K562 (cell line): ENCODE measurements around the gene PDLIM7. TPM values are rescaled to one million over a fixed set of nuclear protein-coding genes. Genes with fewer than 3 reads are reported as not detected.

Source experiments
- BDP1 ChIP-seq: IDR thresholded peaks from 3 replicates; pipeline ENCODE4 v1.6.1; 2011; ENCODE audit not compliant: insufficient read length, insufficient read depth
- BHLHE40 ChIP-seq: IDR thresholded peaks from 2 replicates; pipeline ENCODE4 v1.6.1; 2011; ENCODE audit warnings: low read length, improper control_type of control experiment
- DMBX1 ChIP-seq: fragments of 250-450 bp; sonication (Bioruptor Pico); IDR thresholded peaks from 2 replicates; pipeline ENCODE4 v1.8.0; 2022; ENCODE audit warnings: inconsistent platforms, mild to moderate bottlenecking, moderate library complexity, borderline replicate concordance
- DPF2 ChIP-seq: fragments of 450-650 bp; IDR thresholded peaks from 2 replicates; pipeline ENCODE4 v1.6.1; 2016
- EHMT2 ChIP-seq: fragments of 450-650 bp; IDR thresholded peaks from 2 replicates; pipeline ENCODE4 v1.6.1; 2018; ENCODE audit warnings: antibody characterized with exemption
- FOXA1 ChIP-seq: fragments of 450-650 bp; IDR thresholded peaks from 2 replicates; pipeline ENCODE4 v1.6.1; 2016; ENCODE audit warnings: mild to moderate bottlenecking, borderline replicate concordance
- HNRNPK ChIP-seq: fragments of 200-400 bp; formaldehyde crosslinking; IDR thresholded peaks from one replicate; pipeline ENCODE4 v1.6.1; 2018; ENCODE audit warnings: mild to moderate bottlenecking, low read depth, low read length; ENCODE audit not compliant: poor library complexity, severe bottlenecking
- MBD2 ChIP-seq: sonication (generic); IDR thresholded peaks from 2 replicates; pipeline ENCODE4 v1.6.1; 2016; ENCODE audit warnings: low read depth, borderline replicate concordance
- MTF1 ChIP-seq: fragments of 250-450 bp; sonication (Bioruptor Pico); IDR thresholded peaks from 2 replicates; pipeline ENCODE4 v1.9.0; 2021; ENCODE audit warnings: moderate library complexity, mild to moderate bottlenecking, inconsistent platforms, borderline replicate concordance
- MYBL2 ChIP-seq, 2 experiments: fragments of 450-650 bp in 1 of 2; sonication (generic) in 1 of 2; formaldehyde crosslinking in 1 of 2; IDR thresholded peaks; 2 replicates each; pipeline versions ENCODE4 v1.6.1 to v1.8.1; 2017 to 2022; ENCODE audit warnings: borderline replicate concordance in 1 of 2, inconsistent platforms in 1 of 2, low read depth in 1 of 2, mild to moderate bottlenecking in 1 of 2, missing genetic modification reagents in 1 of 2, moderate library complexity in 1 of 2
- NELFE ChIP-seq: IDR thresholded peaks from 2 replicates; pipeline ENCODE4 v1.6.1; 2011; ENCODE audit warnings: mild to moderate bottlenecking; ENCODE audit not compliant: insufficient read depth, insufficient read length
- NFRKB ChIP-seq: fragments of 450-650 bp; IDR thresholded peaks from 2 replicates; pipeline ENCODE4 v1.6.1; 2016; ENCODE audit warnings: low read depth
- POLR2AphosphoS2 ChIP-seq: IDR thresholded peaks from 2 replicates; pipeline ENCODE4 v1.6.1; 2012; ENCODE audit warnings: low read length, improper control_type of control experiment
- RBM34 ChIP-seq: fragments of 200-400 bp; formaldehyde crosslinking; IDR thresholded peaks from 2 replicates; pipeline ENCODE4 v1.6.1; 2018; ENCODE audit warnings: low read length, borderline replicate concordance; ENCODE audit not compliant: insufficient read depth
- STAT5A ChIP-seq: IDR thresholded peaks from 2 replicates; pipeline ENCODE4 v1.6.1; 2012; ENCODE audit warnings: low read length, inconsistent platforms, borderline replicate concordance
- ZNF124 ChIP-seq: sonication (generic); formaldehyde crosslinking; IDR thresholded peaks from 2 replicates; pipeline ENCODE4 v1.8.1; 2022; ENCODE audit warnings: missing genetic modification reagents
- ZNF134 ChIP-seq: fragments of 250-450 bp; sonication (Bioruptor Pico); conservative IDR thresholded peaks from 2 replicates; pipeline ENCODE4 v1.4.0; 2020
- ZNF274 ChIP-seq: IDR thresholded peaks from 2 replicates; pipeline ENCODE4 v1.6.1; 2011; ENCODE audit warnings: low read depth, mild to moderate bottlenecking, low read length, moderate library complexity, borderline replicate concordance
- ZNF507 ChIP-seq: conservative IDR thresholded peaks from 2 replicates; pipeline ENCODE4 v1.6.1; 2017; ENCODE audit warnings: missing genetic modification characterization, missing compliant biosample characterization
- polyA plus RNA-seq, 8 experiments: library from polyadenylated mRNA; depleted of rRNA in 4 of 8; stranded (reverse) in 5 of 8; unstranded in 3 of 8; fragments of >200 nt; fragmentation: Nextera tagmentation in 2 of 8; fragmentation: Illumina TruSeq in 1 of 8; extraction: Ambion mirVana in 2 of 8; extraction: Trizol in 1 of 8; gene quantifications; 2 replicates each; pipeline versions ENCODE4 v1.2.1 to v1.2.3, GENCODE V29; 2011 to 2014; ENCODE audit warnings: inconsistent platforms in 1 of 8, missing spikeins in 1 of 8
- total RNA-seq, 7 experiments: library from RNA; depleted of rRNA in 6 of 7; stranded (reverse); fragments of >200 nt in 6 of 7; fragmentation: Illumina TruSeq in 2 of 7; extraction: Trizol in 2 of 7; gene quantifications; 2 replicates each; pipeline versions ENCODE4 v1.2.1 to v1.2.3, GENCODE V29; 2011 to 2021; ENCODE audit warnings: low replicate concordance in 1 of 7
- TF ChIP-seq, protein P1 (sequence below): sonication (generic); formaldehyde crosslinking; IDR thresholded peaks from 2 replicates; pipeline ENCODE4 v1.8.1; 2023; ENCODE audit warnings: mild to moderate bottlenecking, missing genetic modification reagents
- TF ChIP-seq, protein P2 (sequence below): fragments of 250-450 bp; sonication (Bioruptor Pico); IDR thresholded peaks from 2 replicates; pipeline ENCODE4 v1.4.0; 2020; ENCODE audit warnings: mild to moderate bottlenecking, moderate library complexity
- TF ChIP-seq, protein P3 (sequence below): fragments of 450-650 bp; IDR thresholded peaks from 2 replicates; pipeline ENCODE4 v1.6.1; 2014; ENCODE audit warnings: low read depth, mild to moderate bottlenecking, moderate library complexity, borderline replicate concordance
- TF ChIP-seq, protein P4 (sequence below): sonication (generic); IDR thresholded peaks from 2 replicates; pipeline ENCODE4 v1.6.1; 2016

The PDLIM7 gene
- total and polyA plus RNA-seq, 9 of the 15 experiments (the other 6 are each of a cell fraction or from before 2014, with no cell fraction given), result 2.1 to 124 (median 32.6) TPM

DNA sequence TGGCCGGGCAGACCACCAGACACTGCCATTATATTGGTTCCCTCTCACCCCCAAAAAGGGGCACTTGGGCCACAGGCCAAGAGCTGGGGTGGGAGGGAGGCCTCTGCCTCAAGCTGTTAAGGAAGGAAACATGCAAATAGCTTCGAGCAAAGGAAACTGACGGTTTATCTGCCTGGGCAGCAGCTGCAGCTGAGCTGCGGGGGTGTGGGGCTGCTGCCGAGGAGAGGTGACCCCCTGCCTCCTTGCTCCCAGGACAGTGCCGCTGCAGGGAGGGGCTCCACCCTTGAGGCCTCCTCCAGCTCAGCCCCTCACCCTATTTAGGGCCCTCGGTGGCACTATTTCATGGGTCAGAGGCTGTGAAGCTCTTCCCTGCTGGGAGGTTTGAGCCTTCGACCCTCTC, 11.4 kb upstream of the PDLIM7 start (continued):
- TF ChIP-seq, protein P1, sequence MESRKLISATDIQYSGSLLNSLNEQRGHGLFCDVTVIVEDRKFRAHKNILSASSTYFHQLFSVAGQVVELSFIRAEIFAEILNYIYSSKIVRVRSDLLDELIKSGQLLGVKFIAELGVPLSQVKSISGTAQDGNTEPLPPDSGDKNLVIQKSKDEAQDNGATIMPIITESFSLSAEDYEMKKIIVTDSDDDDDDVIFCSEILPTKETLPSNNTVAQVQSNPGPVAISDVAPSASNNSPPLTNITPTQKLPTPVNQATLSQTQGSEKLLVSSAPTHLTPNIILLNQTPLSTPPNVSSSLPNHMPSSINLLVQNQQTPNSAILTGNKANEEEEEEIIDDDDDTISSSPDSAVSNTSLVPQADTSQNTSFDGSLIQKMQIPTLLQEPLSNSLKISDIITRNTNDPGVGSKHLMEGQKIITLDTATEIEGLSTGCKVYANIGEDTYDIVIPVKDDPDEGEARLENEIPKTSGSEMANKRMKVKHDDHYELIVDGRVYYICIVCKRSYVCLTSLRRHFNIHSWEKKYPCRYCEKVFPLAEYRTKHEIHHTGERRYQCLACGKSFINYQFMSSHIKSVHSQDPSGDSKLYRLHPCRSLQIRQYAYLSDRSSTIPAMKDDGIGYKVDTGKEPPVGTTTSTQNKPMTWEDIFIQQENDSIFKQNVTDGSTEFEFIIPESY (CRISPR knock-in tag), result no peak
- TF ChIP-seq ZNF124 (CRISPR knock-in tag) (no peak), BHLHE40 (peak; percentile 24; the same call in 1 of the 2 replicates), DMBX1 (CRISPR knock-in tag) (no peak), DPF2 (peak; percentile 84), MYBL2 (IDR thresholded peaks at IDR 0.05; ENCODE audit: low read depth) (no peak), MYBL2 (CRISPR knock-in tag; IDR thresholded peaks at IDR 0.05; ENCODE audit: borderline replicate concordance) (no peak), MTF1 (CRISPR knock-in tag) (no peak), EHMT2 (no peak), ZNF274 (no peak), ZNF507 (tag) (no peak), ZNF134 (CRISPR knock-in tag) (no peak), FOXA1 (no peak), HNRNPK (no peak), POLR2AphosphoS2 (no peak), BDP1 (no peak), MBD2 (0 out of 2 replicates have a peak, but pooled peaks have one; percentile 27), NFRKB (no peak), NELFE (no peak), RBM34 (no peak), STAT5A (peak; percentile 61; the same call in 1 of the 2 replicates)
- TF ChIP-seq, protein P2, sequence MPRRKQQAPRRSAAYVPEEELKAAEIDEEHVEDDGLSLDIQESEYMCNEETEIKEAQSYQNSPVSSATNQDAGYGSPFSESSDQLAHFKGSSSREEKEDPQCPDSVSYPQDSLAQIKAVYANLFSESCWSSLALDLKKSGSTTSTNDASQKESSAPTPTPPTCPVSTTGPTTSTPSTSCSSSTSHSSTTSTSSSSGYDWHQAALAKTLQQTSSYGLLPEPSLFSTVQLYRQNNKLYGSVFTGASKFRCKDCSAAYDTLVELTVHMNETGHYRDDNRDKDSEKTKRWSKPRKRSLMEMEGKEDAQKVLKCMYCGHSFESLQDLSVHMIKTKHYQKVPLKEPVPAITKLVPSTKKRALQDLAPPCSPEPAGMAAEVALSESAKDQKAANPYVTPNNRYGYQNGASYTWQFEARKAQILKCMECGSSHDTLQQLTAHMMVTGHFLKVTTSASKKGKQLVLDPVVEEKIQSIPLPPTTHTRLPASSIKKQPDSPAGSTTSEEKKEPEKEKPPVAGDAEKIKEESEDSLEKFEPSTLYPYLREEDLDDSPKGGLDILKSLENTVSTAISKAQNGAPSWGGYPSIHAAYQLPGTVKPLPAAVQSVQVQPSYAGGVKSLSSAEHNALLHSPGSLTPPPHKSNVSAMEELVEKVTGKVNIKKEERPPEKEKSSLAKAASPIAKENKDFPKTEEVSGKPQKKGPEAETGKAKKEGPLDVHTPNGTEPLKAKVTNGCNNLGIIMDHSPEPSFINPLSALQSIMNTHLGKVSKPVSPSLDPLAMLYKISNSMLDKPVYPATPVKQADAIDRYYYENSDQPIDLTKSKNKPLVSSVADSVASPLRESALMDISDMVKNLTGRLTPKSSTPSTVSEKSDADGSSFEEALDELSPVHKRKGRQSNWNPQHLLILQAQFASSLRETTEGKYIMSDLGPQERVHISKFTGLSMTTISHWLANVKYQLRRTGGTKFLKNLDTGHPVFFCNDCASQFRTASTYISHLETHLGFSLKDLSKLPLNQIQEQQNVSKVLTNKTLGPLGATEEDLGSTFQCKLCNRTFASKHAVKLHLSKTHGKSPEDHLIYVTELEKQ (CRISPR knock-in tag), result no peak
- TF ChIP-seq, protein P3, sequence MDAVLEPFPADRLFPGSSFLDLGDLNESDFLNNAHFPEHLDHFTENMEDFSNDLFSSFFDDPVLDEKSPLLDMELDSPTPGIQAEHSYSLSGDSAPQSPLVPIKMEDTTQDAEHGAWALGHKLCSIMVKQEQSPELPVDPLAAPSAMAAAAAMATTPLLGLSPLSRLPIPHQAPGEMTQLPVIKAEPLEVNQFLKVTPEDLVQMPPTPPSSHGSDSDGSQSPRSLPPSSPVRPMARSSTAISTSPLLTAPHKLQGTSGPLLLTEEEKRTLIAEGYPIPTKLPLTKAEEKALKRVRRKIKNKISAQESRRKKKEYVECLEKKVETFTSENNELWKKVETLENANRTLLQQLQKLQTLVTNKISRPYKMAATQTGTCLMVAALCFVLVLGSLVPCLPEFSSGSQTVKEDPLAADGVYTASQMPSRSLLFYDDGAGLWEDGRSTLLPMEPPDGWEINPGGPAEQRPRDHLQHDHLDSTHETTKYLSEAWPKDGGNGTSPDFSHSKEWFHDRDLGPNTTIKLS, result no peak
- TF ChIP-seq, protein P4, sequence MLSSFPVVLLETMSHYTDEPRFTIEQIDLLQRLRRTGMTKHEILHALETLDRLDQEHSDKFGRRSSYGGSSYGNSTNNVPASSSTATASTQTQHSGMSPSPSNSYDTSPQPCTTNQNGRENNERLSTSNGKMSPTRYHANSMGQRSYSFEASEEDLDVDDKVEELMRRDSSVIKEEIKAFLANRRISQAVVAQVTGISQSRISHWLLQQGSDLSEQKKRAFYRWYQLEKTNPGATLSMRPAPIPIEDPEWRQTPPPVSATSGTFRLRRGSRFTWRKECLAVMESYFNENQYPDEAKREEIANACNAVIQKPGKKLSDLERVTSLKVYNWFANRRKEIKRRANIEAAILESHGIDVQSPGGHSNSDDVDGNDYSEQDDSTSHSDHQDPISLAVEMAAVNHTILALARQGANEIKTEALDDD, result no peak
